ENCODE measurements around the gene NID2.

NID2 gene

GRCh38 chr14:52068615-52069306, at the start of gene NID2:
TSS of gene NID2 (minus strand) at chr14:52069059. CDS start at chr14:52068994, 65 bp downstream.
- DNase-seq, result peak; percentile 41

- no peak for DNase-seq
Observed at GRCh38 chr14:52117111-52117832, 48.4 kb upstream of the NID2 start.

- DNase-seq, result no peak
Observed at GRCh38 chr14:52115286-52115685, 46.4 kb upstream of the NID2 start.

GRCh38 chr14:52112336-52113018, 43.6 kb upstream of the NID2 start:
- no peak for DNase-seq

- DNase-seq, result no peak
Observed at GRCh38 chr14:52111583-52111982, 42.7 kb upstream of the NID2 start.

GRCh38 chr14:52110441-52111086, 41.7 kb upstream of the NID2 start:
- DNase-seq, result no peak

- DNase-seq, result no peak
Observed at GRCh38 chr14:52108823-52109222, 40.0 kb upstream of the NID2 start.

- DNase-seq, result no peak
Observed at GRCh38 chr14:52106840-52107239, 38.0 kb upstream of the NID2 start.

GRCh38 chr14:52103416-52103815, 34.6 kb upstream of the NID2 start:
- no peak for DNase-seq

- DNase-seq, result no peak
Observed at GRCh38 chr14:52095794-52096193, 26.9 kb upstream of the NID2 start.

GRCh38 chr14:52095336-52095735, 26.5 kb upstream of the NID2 start:
- no peak for DNase-seq

GRCh38 chr14:52094546-52095271, 25.9 kb upstream of the NID2 start:
- DNase-seq, result no peak

- no peak for DNase-seq
Observed at GRCh38 chr14:52091928-52092327, 23.1 kb upstream of the NID2 start.

- no peak for DNase-seq
Observed at GRCh38 chr14:52090936-52091335, 22.1 kb upstream of the NID2 start.

- DNase-seq, result no peak
Observed at GRCh38 chr14:52089218-52089617, 20.4 kb upstream of the NID2 start.

GRCh38 chr14:52086711-52087110, 17.9 kb upstream of the NID2 start:
- DNase-seq, result no peak

- no peak for DNase-seq
Observed at GRCh38 chr14:52082903-52083302, 14.0 kb upstream of the NID2 start.

- no peak for DNase-seq
Observed at GRCh38 chr14:52081964-52082363, 13.1 kb upstream of the NID2 start.

GRCh38 chr14:52080808-52081755, 12.2 kb upstream of the NID2 start:
- no peak for DNase-seq

GRCh38 chr14:52080158-52080800, 11.4 kb upstream of the NID2 start:
- no peak for DNase-seq

Measured in hematopoietic multipotent progenitor cell treated with erythropoietin and hydrocortisone succinate and interleukin-3 and kit ligand, for 8 days (in vitro differentiated cells).